KMS-11 (cell line): ENCODE measurements around the gene SPATS2.

Experiments used
- H2AFZ ChIP-seq: fragments of 200-600 bp; sonication (generic); 2 replicates; pipeline ENCODE4 v1.6.1; 2016; ENCODE audit warnings: antibody characterized with exemption, mixed run types, low read depth
- H3K27ac ChIP-seq: fragments of 200-600 bp; sonication (generic); 2 replicates; pipeline ENCODE4 v1.6.1; 2016; ENCODE audit warnings: mild to moderate bottlenecking, mixed run types
- H3K27me3 ChIP-seq: fragments of 200-600 bp; sonication (generic); 2 replicates; pipeline ENCODE4 v1.6.1; 2017; ENCODE audit warnings: mild to moderate bottlenecking, low read depth, mixed run types, moderate library complexity; ENCODE audit not compliant: insufficient read depth
- H3K36me3 ChIP-seq: fragments of 200-600 bp; sonication (generic); 2 replicates; pipeline ENCODE4 v1.6.1; 2017; ENCODE audit warnings: mild to moderate bottlenecking, mixed run types; ENCODE audit not compliant: insufficient read depth
- H3K4me1 ChIP-seq: fragments of 200-600 bp; sonication (generic); 2 replicates; pipeline ENCODE4 v1.6.1; 2016; ENCODE audit warnings: mild to moderate bottlenecking, low read depth, mixed run types; ENCODE audit not compliant: poor library complexity, severe bottlenecking
- H3K4me2 ChIP-seq: fragments of 200-600 bp; sonication (generic); 2 replicates; pipeline ENCODE4 v1.7.0; 2016; ENCODE audit warnings: mild to moderate bottlenecking, mixed run types
- H3K4me3 ChIP-seq: fragments of 200-600 bp; sonication (generic); IDR thresholded peaks from 2 replicates; pipeline ENCODE4 v1.6.1; 2017; ENCODE audit warnings: low read depth, low read length, mixed read lengths; ENCODE audit not compliant: insufficient read depth
- H3K79me2 ChIP-seq: fragments of 200-600 bp; sonication (generic); 2 replicates; pipeline ENCODE4 v1.6.1; 2016; ENCODE audit warnings: low read depth, mixed run types; ENCODE audit not compliant: insufficient read depth
- H3K9ac ChIP-seq: fragments of 200-600 bp; sonication (generic); 2 replicates; pipeline ENCODE4 v1.6.1; 2016; ENCODE audit warnings: mild to moderate bottlenecking, mixed run types
- H4K20me1 ChIP-seq: fragments of 200-600 bp; sonication (generic); 2 replicates; pipeline ENCODE4 v1.6.1; 2016; ENCODE audit warnings: mild to moderate bottlenecking, mixed run types; ENCODE audit not compliant: insufficient read depth
- TF ChIP-seq, protein P1 (sequence below): fragments of 200-600 bp; sonication (generic); conservative IDR thresholded peaks from 2 replicates; pipeline ENCODE4 v1.6.1; 2017; ENCODE audit warnings: low read depth, mild to moderate bottlenecking, antibody characterized with exemption, low read length, moderate library complexity, mixed read lengths

The SPATS2 gene

DNA sequence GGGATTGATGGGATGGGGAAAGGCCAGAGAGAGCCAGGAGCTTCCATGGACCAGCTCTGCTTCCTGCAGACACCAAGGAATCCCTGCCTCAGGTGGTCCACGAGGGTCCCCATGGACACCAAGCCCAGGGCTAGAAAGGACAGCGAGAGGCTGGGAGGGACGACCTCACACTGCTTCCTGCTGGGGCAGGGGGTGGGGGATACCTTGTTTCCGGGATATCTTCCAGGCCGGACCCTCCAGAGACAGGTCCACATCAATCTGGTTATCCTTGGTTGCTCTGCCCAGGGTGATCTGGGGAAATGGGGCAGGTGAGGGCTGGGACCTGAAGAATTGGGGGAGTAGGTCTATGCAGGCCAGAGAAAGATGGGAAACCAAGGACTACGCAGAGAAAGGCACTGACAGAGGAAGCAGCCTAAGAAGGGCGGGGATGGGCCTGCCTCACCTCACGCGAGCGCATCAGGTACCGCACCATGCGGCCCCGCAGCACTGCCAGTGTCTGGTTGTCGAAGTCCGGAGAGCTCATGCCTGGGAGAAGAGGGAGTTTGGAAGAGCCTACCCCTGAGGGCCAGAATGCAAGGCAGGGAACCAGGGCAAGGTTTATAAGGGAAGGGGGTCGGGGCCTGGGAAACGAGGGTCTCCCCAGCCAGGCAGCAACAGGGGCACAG, 191.9 kb downstream of the SPATS2 start:
- Histone ChIP-seq H3K4me2 (no peak overlapping the region), H3K4me1 (no peaks in the 10 kb centered on the region), H3K27me3 (no peaks in the 10 kb centered on the region), H4K20me1 (no peaks in the 10 kb centered on the region), H3K79me2 (no peaks in the 10 kb centered on the region), H3K36me3 (no peaks in the 10 kb centered on the region), H3K27ac (no peak overlapping the region), H3K9ac (no peak overlapping the region), H3K4me3 (no peak overlapping the region), H2AFZ (no peak overlapping the region)
- TF ChIP-seq, protein P1, sequence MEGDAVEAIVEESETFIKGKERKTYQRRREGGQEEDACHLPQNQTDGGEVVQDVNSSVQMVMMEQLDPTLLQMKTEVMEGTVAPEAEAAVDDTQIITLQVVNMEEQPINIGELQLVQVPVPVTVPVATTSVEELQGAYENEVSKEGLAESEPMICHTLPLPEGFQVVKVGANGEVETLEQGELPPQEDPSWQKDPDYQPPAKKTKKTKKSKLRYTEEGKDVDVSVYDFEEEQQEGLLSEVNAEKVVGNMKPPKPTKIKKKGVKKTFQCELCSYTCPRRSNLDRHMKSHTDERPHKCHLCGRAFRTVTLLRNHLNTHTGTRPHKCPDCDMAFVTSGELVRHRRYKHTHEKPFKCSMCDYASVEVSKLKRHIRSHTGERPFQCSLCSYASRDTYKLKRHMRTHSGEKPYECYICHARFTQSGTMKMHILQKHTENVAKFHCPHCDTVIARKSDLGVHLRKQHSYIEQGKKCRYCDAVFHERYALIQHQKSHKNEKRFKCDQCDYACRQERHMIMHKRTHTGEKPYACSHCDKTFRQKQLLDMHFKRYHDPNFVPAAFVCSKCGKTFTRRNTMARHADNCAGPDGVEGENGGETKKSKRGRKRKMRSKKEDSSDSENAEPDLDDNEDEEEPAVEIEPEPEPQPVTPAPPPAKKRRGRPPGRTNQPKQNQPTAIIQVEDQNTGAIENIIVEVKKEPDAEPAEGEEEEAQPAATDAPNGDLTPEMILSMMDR: no peak

DNA sequence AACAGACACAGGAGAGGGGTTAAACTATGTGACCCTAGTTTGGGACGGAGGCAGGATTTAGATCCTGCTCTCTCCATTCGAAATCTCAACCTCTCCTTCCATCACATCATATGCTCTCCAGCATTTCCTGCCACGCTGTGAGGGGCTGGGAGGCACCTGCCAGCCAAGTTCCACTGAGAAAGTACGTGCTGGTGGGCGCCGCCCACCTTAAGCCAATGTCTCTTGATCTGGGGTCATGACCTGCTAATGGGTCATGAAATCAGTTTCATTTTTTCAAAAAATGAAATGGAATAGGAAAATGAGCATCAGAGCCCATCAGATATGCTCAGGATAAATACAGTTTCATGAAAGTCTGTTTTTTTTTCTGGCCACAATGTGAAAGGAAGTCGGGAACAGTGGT, 193.4 kb downstream of the SPATS2 start:
- Histone ChIP-seq H2AFZ (no peak overlapping the region), H3K4me1 (peaks cover 3% of the 10 kb centered on the region), H3K36me3 (no peaks in the 10 kb centered on the region), H3K4me3 (no peak overlapping the region), H4K20me1 (no peaks in the 10 kb centered on the region), H3K79me2 (no peaks in the 10 kb centered on the region), H3K27ac (no peak overlapping the region), H3K9ac (no peak overlapping the region), H3K4me2 (no peak overlapping the region), H3K27me3 (no peaks in the 10 kb centered on the region)
- TF ChIP-seq, protein P1: no peak

DNA sequence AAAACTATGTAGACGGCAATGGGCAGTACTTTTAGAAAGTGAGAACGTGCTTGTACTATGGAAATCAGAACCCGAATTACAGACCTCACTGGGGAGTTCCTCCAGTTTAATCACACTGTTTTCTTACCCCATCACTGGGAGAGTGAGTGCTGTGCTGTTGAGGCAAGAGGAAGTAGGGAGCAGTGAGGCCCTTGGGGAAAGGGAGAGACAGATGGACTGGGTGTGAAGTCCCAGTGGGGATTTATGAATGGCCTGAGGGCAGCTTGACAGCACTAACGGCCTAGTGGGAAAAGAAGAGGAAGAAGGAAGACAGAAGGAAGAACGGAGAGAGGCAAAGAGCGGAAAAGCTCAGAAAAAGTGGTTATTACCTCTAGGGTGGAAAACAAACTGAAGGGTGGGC, 195.0 kb downstream of the SPATS2 start:
- Histone ChIP-seq H2AFZ (no peak overlapping the region), H4K20me1 (no peaks in the 10 kb centered on the region), H3K4me2 (no peak overlapping the region), H3K4me3 (no peak overlapping the region), H3K27ac (no peak overlapping the region), H3K4me1 (peaks cover 12% of the 10 kb centered on the region), H3K79me2 (peaks cover 11% of the 10 kb centered on the region), H3K9ac (no peak overlapping the region), H3K36me3 (no peaks in the 10 kb centered on the region), H3K27me3 (no peaks in the 10 kb centered on the region)
- TF ChIP-seq, protein P1: no peak

DNA sequence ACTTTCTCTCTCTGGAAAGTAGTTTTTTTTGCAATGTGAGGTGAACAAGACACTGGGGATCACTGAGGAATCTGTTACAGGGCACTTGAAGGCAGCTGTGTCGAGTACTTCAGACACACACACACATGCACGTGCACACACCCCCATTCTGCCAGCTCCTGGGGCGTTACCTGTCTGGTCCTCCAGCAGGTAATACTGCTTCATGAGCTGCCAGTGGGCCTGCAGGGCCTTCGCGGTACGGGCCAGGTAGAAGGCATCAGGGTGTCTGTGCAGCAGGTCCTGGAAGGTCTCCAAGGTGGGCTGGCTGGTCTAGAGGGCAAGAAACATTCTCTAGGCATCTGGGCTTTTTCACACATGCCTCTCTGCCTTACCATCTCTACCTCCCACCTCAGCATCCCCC, 195.6 kb downstream of the SPATS2 start:
- no peak overlapping the region for H3K4me3 ChIP-seq
- no peak overlapping the region for H3K9ac ChIP-seq
- H3K27me3 ChIP-seq: no peaks in the 10 kb centered on the region
- H3K79me2 ChIP-seq: peaks cover 16% of the 10 kb centered on the region
- TF ChIP-seq, protein P1: no peak
- H3K4me2 ChIP-seq: no peak overlapping the region
- peaks cover 12% of the 10 kb centered on the region for H3K4me1 ChIP-seq
- H4K20me1 ChIP-seq: no peaks in the 10 kb centered on the region
- H2AFZ ChIP-seq: no peak overlapping the region
- no peak overlapping the region for H3K27ac ChIP-seq
- no peaks in the 10 kb centered on the region for H3K36me3 ChIP-seq
